Superior temporal gyrus (tissue), 1 donor: Measurements from ENCODE around the gene SPTB.

ENCODE experiments used
- DNase-seq: peaks from one replicate; pipeline ENCODE4 v3.0.0-alpha.2; 2016; ENCODE audit errors: extremely low spot score

The SPTB gene

DNA sequence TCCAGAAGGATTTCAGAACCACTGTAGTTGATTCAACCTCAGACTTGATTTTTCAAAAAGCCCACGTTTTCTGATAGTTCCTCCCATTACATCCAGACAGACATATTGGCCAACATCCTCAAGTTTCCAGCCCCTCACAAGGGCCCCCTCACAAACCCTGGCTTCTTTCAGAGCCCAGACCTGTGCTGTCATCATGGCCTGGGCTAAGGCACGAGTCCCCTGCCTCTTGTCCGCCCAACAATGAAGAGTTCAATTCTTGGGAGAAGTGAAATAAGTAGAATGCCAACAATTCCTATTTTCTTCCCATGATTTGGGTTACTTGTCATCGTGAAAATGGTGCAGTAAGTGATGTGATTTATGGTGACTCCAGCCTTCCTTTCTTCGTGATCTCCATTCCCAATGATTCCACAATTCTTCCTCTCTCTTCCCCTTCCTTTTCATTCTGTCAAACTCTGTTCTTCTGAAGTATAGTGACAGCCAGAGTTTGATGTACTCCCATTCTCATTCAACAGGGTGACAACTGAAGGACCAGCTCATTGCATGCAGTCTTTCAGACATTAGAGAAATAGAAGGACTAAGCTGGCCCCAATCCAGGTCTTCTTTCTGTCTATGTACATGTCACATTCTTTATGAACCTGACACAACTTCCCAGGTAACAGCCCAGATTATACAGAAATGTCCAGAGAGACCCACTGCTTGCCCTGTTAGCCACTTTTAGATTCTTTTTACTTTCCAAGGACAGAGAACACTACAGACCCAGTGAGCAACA, 29.2 kb downstream of the SPTB start:
- DNase-seq, result no peak

- DNase-seq, result no peak
These were observed 29.8 kb downstream of the SPTB start for GRCh38 chr14:64849940-64850339.

DNA sequence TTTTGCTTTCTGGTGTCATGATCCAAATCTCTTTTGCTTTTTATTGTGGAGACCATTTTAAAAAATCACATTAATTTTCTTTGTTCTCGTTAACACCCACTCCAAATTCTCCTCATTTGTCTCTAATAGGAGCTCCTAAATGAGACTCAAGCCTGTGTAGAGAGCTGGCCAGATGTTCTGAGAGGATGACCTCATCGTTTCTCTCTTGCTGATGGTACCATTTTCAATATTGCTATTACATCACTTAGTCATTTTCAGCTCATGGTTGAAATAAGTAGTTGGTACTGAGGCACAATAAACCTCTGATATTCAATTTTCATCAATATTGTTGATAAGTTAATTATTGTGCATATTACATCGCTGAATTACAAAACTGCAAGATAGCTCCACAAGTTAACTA, 31.5 kb downstream of the SPTB start:
- DNase-seq, result no peak

GRCh38 chr14:64846319-64846718, 33.4 kb downstream of the SPTB start:
- DNase-seq, result no peak

DNA sequence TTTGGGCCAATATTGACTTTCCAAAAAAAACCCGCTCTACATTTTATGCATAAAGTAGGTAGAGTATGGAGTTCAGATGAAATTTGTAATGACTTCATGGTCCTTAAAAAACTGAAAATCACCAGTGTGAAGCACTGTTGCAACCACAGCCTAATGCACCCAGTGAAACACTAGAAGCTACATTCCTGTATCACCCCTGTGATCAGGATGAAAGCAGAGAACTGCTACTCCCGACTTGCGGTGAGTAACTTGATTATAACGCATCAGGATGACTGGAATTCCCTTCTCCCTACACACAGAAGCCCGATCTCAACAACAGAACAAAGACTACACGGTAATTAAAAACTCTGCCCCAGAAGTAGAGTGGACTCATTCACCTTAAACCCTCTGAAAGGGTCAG, 33.8 kb downstream of the SPTB start:
- no peak for DNase-seq

- no peak for DNase-seq
These were observed 34.7 kb downstream of the SPTB start for GRCh38 chr14:64844969-64845536.

DNA sequence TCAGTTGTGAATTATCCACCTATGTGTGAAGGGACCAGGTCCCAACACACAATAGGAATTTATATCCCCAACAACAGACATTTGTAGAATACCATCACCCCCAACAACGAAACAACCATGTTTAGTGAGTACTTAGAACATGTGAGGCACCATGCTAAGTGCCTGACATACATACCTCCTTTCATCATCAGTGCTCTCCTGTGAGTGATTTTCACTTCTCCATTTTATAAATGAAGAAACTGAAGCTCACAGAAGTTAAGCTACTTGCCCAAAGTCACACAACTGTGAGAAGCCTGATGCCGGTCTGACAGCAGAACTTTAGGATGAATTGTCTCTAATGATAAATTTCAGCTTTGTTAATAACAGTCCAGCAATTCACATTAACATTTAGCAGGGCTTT, 35.4 kb downstream of the SPTB start:
- no peak for DNase-seq

DNA sequence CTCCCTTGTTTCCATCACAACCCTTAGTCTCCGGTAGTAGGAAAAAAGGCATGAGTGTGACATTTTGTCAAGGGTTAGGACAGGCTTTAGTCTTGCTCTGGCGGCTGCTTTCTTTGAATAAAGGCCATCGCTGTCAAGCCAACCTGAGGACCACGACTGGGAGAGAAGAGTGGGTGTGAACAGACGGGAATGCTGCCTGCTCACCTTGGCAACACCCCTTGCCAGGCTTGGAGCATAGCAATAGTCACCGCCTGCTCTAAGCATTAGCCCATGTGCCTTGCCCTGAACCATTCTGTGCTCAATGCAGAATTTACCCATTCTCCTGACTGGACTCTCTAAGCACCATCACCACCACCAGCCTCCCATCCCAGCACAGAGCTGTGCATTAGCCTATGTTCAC, 36.2 kb downstream of the SPTB start:
- DNase-seq, result no peak

DNA sequence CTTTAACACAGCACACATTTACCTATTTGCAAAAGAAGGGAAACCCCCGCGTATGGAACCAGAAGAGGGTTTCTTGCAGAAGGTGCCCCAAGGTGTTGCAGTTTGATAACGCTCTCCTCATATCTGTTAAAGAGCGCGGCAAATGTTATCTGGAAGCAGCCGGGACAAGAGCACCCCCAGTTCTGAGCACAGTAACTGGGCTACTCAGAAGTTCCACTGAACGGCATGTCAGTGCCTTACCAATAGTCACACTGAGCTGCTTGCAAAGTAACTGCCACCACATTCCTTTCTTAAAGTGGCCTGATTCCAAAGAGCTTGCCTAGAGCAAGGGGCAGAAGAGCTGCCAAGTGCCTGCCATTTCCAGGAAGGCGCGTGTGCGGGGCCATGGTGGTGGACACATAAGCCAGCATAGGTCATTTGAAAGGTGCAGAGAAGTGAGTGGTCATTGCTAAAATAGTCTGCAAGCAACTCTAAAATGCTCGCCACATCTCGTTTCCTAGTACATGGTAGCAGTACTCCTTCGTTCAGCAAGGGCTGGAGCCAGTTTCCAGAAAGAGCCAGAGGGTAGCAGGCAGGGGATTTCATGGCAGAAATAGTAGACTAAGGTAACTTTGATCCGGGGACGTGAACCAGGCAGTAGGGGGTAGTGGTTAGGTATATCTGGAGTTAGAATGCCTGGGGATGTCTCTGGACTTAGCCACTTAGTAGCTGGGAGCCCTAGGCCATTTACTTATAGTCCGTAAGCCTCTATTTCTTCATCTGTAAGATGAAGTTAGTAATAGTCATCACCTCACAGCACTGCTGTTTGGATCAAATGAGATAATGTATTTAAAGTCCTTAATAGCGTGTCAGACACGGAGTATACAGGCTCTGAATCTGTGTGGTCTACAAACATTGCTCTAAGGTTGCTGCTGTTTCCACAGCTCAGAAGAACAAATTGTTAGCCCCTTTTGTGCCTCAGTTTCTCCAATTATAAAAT, 37.6 kb downstream of the SPTB start:
- DNase-seq, result no peak

DNA sequence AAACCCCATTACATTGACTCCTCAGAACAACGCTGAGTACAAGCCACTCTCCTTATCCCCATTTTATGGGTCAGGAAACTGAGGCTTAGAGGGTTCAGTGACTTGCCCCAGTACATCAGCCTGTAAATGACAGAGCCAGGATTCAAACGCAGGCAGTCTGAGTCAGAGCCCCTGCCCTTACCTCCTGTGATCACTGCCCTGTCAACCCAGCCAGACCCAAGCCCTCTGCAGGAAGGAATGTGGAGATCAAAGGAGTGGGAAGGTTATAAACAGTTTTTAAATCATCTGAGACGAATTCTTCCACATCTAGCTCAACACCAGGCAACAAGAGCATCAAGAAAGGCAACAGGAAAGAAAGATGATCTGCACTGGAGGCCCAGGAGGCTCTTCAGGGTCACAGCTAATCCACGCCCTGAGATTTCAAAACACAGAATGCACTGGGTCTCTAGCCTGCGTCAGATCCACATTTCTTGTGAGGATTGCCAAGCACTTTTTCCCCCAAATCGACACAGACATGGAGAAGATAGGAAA, 38.5 kb downstream of the SPTB start:
- DNase-seq, result no peak

DNA sequence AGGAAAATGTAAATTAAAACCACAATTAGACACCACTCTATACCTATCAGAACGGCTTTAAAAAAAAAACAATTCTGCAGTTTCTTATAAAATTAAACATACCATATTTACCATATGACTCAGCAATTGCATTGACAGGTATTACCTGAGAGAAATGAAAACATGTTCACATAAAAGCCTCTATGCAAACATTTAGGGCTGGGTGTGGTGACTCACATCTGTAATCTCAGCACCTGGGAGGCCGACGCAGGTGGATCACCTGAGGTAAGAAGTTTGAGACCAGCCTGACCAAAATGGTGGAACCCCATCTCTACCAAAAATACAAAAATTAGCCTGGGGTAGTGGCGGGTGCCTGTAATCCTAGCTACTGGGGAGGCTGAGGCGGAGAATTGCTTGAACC, 41.1 kb downstream of the SPTB start:
- DNase-seq, result no peak

DNA sequence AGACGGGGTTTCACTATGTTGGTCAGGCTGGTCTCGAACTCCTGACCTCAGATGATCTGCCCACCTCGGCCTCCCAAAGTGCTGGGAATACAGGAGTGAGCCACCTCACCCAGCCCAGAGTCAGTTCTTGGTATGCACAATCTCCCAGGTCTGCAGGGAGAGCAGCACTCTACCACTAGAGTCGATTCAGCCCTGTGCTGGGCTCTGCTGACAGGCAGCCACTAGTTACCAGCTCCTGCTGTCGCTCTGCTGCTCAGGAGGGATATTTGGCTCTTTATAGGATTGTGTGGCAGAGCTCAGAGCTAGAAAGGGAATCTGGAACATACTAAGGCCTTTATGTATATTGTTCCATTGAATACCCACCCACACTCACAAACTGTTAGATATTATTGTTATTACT, 44.3 kb downstream of the SPTB start:
- DNase-seq, result no peak

GRCh38 chr14:64834965-64835364, 44.7 kb downstream of the SPTB start:
- DNase-seq, result no peak

DNA sequence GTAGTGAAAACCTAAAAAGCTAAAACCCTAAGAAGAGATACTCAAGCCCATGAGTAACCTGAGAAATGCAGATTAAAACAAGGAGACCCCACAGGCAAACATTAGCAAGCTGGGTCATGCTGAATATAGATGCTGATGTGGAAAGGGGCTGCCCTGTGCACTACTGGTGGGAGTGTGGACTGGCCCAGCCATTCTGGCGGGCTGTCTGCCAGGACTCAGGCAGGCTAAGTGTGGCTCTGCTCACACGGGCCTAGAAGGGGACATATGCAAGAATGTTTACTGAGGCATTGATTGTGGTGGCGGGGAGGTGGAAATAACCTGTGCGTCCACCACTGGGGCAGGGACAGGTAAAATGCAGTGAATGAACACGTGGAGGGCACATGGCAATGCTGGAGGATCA, 48.3 kb downstream of the SPTB start:
- no peak for DNase-seq

DNA sequence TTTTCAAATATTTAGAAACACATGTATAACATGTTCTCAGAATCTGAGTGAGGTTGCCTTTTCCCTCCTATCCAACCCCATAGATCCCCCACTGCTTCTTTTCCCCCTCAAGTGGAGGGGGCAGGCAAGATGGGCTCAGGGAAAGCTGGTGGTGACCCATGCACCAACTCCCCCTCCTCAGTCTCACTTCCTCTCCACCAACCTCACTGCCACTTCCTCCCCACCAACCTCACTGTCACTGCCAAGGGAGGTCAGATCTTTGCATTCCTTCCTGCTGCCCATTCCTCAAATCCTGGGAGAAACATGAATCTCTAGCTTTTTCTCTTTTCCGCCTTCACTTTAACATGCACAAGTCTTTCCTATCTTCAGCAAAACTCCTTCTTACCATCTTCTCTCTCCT, 48.7 kb downstream of the SPTB start:
- DNase-seq, result no peak

GRCh38 chr14:64828071-64828470, 51.6 kb downstream of the SPTB start:
- no peak for DNase-seq

DNA sequence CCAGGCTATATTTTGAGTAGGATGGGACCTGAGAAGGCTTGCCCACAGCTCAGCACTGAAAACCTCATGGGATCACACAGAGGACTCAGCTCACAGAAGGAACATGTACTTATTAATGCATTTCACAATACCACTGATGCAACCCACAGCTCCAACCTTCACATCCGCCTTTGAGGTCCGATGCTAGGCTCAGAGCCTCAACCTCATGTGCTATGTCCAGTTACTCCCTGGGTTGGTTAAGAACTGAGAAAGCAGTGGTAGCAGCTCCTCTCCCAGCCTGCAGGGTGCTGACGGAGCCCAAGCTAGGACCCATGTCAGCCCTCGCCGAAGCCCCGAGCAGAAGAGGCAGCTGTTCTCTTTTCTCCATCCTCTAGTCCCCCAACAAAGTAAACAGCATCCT, 52.9 kb downstream of the SPTB start:
- DNase-seq, result no peak

DNA sequence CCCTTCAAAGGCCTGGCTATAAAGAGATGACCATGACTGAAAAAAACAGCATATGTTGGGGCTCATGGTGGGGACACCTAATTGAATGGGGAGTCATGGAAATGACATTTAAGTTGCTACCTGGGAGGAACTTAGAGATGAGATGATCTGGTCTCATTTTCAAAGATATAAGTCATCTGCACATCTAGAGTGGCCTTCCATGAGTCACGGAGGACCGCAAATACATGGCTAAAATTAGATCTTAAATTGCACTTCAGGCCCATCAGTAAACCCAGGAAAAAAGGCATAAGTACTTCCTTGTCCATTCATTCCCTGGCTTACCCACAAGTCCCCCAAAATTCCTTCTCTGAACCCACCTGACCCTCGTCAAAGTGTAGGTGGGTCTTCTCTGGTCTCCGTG, 53.4 kb downstream of the SPTB start:
- DNase-seq, result no peak

- DNase-seq, result no peak
These were observed 54.2 kb downstream of the SPTB start for GRCh38 chr14:64825509-64825908.

DNA sequence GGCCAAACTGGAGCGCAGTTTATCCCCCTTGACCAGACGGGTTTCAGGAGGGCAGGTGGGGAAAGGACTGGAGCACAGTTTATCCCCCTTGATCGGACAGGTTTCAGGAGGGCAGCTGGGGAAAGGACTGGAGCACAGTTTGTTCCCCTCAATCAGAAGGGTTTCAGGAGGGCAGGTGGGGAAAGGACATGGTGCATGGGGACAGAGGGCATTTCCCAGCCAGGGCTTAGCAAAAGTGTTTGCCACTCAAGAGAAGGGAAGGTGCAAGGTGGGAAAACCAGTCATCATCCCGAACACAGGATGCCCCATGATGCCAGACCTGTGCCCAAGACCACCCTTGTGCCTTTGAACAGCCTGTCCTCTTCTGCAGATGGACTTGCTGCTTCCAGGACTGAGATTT, 54.7 kb downstream of the SPTB start:
- no peak for DNase-seq

DNA sequence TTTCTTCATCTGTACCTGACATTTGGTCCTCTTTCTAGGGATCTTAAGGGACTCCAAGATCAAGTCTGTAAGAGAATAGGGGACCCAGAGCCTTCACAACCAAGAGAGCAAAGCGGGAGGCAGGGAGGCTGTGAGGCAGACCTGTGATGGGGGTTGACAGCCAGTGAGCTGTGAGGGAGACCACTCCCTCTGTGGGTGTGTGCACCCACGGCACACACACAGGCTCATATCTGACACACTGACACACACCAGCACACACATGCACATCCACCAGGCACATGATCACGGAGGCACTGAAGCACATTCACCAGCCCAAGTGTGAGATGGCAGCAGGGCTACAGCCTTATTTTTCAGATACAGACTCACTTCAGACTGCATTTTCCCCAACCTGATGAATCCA, 55.2 kb downstream of the SPTB start:
- no peak for DNase-seq

GRCh38 chr14:64823305-64823861, 56.3 kb downstream of the SPTB start:
- peak; percentile 75 for DNase-seq
